ENCODE data around the gene GSG1L. TPM values are rescaled to one million over a fixed set of nuclear protein-coding genes. Genes with fewer than 3 reads are reported as not detected.

Gene GSG1L
- total and polyA plus RNA-seq, 9 of the 15 experiments (the other 6 are each of a cell fraction or from before 2014, with no cell fraction given), result not detected

- FAIRE-seq, result no peak
- Histone ChIP-seq H2AFZ (ENCODE audit: low read depth, low read length) (no peak overlapping the region), H3K27ac (ENCODE audit: extremely low read depth, low read depth, low read length) (no peak overlapping the region), H3K79me2 (ENCODE audit: control insufficient read depth, insufficient read depth, low read length) (no peaks in the 10 kb centered on the region), H3K9ac (ENCODE audit: insufficient read depth in 1 of 2, low read depth in 2 of 2, low read length in 2 of 2) (no peak overlapping the region), H3K27me3 (ENCODE audit: control insufficient read depth in 2 of 2, insufficient read depth in 2 of 2, low read length in 2 of 2) (no peaks in the 10 kb centered on the region), H3K9me3 (replicated peaks; ENCODE audit: control insufficient read depth, insufficient read depth, low read depth, low read length) (no peaks in the 10 kb centered on the region; the same call in 1 of the 2 replicates), H3K4me3 (no peak overlapping the region), H3K4me2 (ENCODE audit: insufficient read depth, low read length) (no peak overlapping the region), H3K4me1 (replicated peaks in 1 of 2; ENCODE audit: control insufficient read depth in 2 of 2, insufficient read depth in 2 of 2, low read length in 2 of 2) (no peaks in the 10 kb centered on the region), H4K20me1 (replicated peaks; ENCODE audit: control insufficient read depth, insufficient read depth, low read length) (no peaks in the 10 kb centered on the region; the same call in 1 of the 2 replicates), H3K9me1 (ENCODE audit: control insufficient read depth, insufficient read depth, low read length) (no peaks in the 10 kb centered on the region), H3K36me3 (ENCODE audit: control insufficient read depth, insufficient read depth, low read length) (no peaks in the 10 kb centered on the region)
- no peak for ATAC-seq
- BruUV-seq (replicated peaks), result no TSS peak
- CTCF ChIA-PET (ENCODE audit: low intra/inter-chr PET ratio), result no interaction called here
- TF ChIP-seq ARID3B (CRISPR knock-in tag; IDR thresholded peaks at IDR 0.05; ENCODE audit: borderline replicate concordance), result no peak
- TF ChIP-seq ZFP36 (IDR thresholded peaks at IDR 0.05; ENCODE audit: low read depth, low read length, partially characterized antibody), result peak; percentile 56
- POLR2A ChIA-PET, result no interaction called here
- in situ Hi-C loops (cut with MboI) (no loop called here), intact Hi-C loops (cut with micrococcal nuclease) (no loop called here)
- DNase-seq (ENCODE audit: extremely low read depth in 1 of 4, low spot score in 3 of 4), result no peak
- 25% methylated on average over 4 of the region's 5 CpGs for WGBS (ENCODE audit: insufficient coverage, low coverage, missing lambda C conversion rate)
Measured at GRCh38 chr16:27767971-27768591, 295.4 kb downstream of the GSG1L start.

GRCh38 chr16:27767081-27767480 is 296.4 kb downstream of the GSG1L start:
- ChIA-PET CTCF (ENCODE audit: low intra/inter-chr PET ratio) (no interaction called here), POLR2A (interaction anchor here (0.7 kb wide), 1 partner anchor 9 kb away, joined by 3 read pairs; no protein-coding TSS in a partner anchor)
- no peaks in the 10 kb centered on the region; the same call in 1 of the 2 replicates for H4K20me1 ChIP-seq (replicated peaks; ENCODE audit: control insufficient read depth, insufficient read depth, low read length)
- H3K79me2 ChIP-seq (ENCODE audit: control insufficient read depth, insufficient read depth, low read length), result no peaks in the 10 kb centered on the region
- BruUV-seq (replicated peaks), result no TSS peak
- 0 out of 3 replicates have a peak, but pooled peaks cover 4% of the 10 kb centered on the region for H3K36me3 ChIP-seq (ENCODE audit: control insufficient read depth, insufficient read depth, low read length)
- no peak overlapping the region for H2AFZ ChIP-seq (ENCODE audit: low read depth, low read length)
- H3K9ac ChIP-seq (ENCODE audit: insufficient read depth in 1 of 2, low read depth in 2 of 2, low read length in 2 of 2), result no peak overlapping the region
- H3K4me1 ChIP-seq (replicated peaks in 1 of 2; ENCODE audit: control insufficient read depth in 2 of 2, insufficient read depth in 2 of 2, low read length in 2 of 2), result no peaks in the 10 kb centered on the region
- in situ Hi-C loops (cut with MboI), result no loop called here
- no peaks in the 10 kb centered on the region for H3K9me1 ChIP-seq (ENCODE audit: control insufficient read depth, insufficient read depth, low read length)
- intact Hi-C loops (cut with micrococcal nuclease), result no loop called here
- H3K27ac ChIP-seq (ENCODE audit: extremely low read depth, low read depth, low read length), result no peak overlapping the region
- ATAC-seq (no peak), FAIRE-seq (no peak), DNase-seq (ENCODE audit: extremely low read depth in 1 of 4, low spot score in 3 of 4) (no peak)
- H3K4me3 ChIP-seq, result no peak overlapping the region
- no peak overlapping the region for H3K4me2 ChIP-seq (ENCODE audit: insufficient read depth, low read length)
- WGBS (ENCODE audit: insufficient coverage, low coverage, missing lambda C conversion rate), result 54% methylated on average over 7 of the region's 7 CpGs
- H3K27me3 ChIP-seq (ENCODE audit: control insufficient read depth in 2 of 2, insufficient read depth in 2 of 2, low read length in 2 of 2), result no peaks in the 10 kb centered on the region
- no peaks in the 10 kb centered on the region for H3K9me3 ChIP-seq (replicated peaks; ENCODE audit: control insufficient read depth, insufficient read depth, low read depth, low read length)
- TF ChIP-seq RBBP5 (IDR thresholded peaks at IDR 0.05; ENCODE audit: borderline replicate concordance, insufficient read depth, low read length, poor library complexity, severe bottlenecking), result no peak
- TF ChIP-seq TSC22D4 (tag; IDR thresholded peaks at IDR 0.05), result no peak
- TF ChIP-seq FOXJ2 (tag; IDR thresholded peaks at IDR 0.05), result no peak
- no peak for TF ChIP-seq ZNF57 (CRISPR knock-in tag; IDR thresholded peaks at IDR 0.05)
- no peak for TF ChIP-seq XRCC3 (IDR thresholded peaks at IDR 0.05)
- no peak for TF ChIP-seq FOXM1 (IDR thresholded peaks at IDR 0.05; ENCODE audit: low read depth)
- no peak for TF ChIP-seq FOXM1 (CRISPR knock-in tag; IDR thresholded peaks at IDR 0.05; ENCODE audit: low read depth)
- TF ChIP-seq ZNF384 (IDR thresholded peaks at IDR 0.05; ENCODE audit: low read depth, low read length), result no peak
- TF ChIP-seq CTBP1 (IDR thresholded peaks at IDR 0.05; ENCODE audit: borderline replicate concordance), result no peak
- TF ChIP-seq USF1 (CRISPR knock-in tag; IDR thresholded peaks at IDR 0.05), result no peak

Measured in K562 (cell line).